ENCODE data around the gene GNG7.
"Not testable (repeated sequence)": the region's sequence is repeated elsewhere in the genome, so short reads cannot be mapped to it uniquely, and the experiment has no call there.

The GNG7 gene

GRCh38 chr19:2495651-2496316 is 206.7 kb downstream of the GNG7 start:
- DNase-seq: peak in 1 of 2 experiments; percentile 9

DNA sequence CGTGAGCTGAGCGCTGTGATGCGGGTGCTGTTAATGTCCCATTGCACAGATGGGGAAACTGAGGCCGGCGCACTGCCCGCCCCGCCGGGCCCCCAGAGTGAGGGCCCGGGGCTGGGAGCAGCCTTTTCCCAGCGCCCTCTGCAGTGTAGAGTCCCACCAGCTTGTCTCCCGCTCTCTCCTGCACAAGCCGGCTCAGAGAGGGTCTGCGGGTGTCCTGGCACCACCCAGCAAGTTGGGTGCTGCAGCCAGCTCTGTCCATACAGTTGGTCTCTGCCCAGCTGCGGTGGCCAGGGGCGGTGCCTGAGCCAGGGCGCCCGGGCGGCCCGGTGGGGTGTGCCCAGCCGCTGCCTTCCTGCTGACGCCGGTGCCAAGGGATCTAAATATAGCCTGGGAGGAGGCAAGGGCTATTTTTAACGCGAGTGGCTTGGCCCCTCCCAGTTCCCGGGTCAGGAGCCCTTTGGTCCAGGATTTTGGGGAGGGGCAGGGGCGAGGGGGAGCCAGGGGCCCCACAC is 207.3 kb downstream of the GNG7 start:
- peak in 1 of 2 experiments; percentile 14 for DNase-seq

DNA sequence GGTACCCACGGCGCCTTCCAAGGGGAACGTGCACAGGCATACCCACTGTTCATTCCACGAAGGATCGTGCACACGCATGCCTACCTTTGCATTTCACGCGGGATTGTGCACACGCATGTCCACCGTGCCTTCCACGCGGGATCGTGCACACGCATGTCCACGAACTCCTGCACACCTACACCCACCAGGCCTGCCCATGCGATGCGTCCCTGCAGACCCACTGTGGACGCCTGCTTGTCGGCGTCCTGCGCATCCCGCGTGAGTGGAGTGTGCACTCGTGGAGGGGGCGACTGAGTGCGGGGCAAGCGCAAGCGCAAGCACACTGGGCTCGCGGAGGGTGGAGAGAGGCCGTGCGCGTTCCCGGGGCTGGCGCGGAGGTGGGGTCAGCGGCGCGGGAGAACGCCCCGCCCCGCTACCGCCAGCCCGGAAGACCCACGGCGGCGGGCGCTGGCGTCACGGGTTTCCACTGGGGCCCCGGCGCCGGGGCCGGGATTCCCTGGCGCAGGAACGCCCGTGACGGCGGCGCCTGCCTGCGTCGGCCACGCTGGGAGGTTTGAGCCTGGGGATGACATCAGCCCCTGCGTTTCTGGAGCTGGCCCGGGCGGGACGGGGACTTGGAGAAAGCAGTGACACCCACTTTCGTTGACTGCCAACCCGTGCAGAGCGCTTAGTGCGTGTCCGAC is 207.9 kb downstream of the GNG7 start:
- DNase-seq: peak in 1 of 2 experiments; percentile 9

DNA sequence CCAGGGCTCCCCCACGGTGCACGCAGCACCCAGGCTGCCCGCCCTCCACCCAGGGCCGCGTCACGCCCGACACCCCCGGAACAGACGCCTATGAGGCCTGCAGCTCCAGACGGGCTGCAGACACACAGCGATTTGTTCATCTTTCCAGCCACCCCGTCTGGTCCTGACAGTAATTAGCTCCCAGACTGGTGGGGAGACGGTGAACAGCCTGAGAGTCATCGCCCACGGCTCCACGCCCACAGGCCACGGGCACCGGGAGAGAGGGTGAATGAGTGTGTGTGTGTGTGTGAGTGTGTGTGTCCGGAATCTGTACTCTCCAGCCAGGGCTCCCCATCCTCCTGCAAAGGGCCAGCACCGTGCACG is 208.4 kb downstream of the GNG7 start:
- no peak for DNase-seq

DNA sequence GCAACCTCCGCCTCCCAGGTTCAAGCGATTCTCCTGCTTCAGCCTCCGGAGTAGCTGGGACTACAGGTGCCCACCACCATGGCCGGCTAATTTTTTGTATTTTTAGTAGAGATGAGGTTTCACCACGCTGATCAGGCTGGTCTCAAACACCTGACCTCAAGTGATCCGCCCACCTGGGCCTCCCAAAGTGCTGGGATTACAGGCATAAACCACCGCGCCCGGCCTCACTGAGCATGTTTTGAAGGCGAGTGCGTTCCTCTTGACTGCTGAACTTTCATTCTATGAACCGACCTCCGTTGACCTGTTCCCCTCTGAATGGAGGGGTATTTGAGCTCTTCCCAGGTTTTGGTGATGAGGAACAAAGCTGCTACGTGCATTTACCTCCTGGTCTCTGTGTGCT is 209.0 kb downstream of the GNG7 start:
- DNase-seq: not testable (repeated sequence)

GRCh38 chr19:2492870-2493269 is 209.6 kb downstream of the GNG7 start:
- DNase-seq: no peak

- DNase-seq: no peak
Measured at GRCh38 chr19:2491130-2491801, 211.2 kb downstream of the GNG7 start.

GRCh38 chr19:2490659-2491058 is 211.8 kb downstream of the GNG7 start:
- no peak for DNase-seq

GRCh38 chr19:2488942-2489731 is 213.4 kb downstream of the GNG7 start:
- DNase-seq: no peak

DNA sequence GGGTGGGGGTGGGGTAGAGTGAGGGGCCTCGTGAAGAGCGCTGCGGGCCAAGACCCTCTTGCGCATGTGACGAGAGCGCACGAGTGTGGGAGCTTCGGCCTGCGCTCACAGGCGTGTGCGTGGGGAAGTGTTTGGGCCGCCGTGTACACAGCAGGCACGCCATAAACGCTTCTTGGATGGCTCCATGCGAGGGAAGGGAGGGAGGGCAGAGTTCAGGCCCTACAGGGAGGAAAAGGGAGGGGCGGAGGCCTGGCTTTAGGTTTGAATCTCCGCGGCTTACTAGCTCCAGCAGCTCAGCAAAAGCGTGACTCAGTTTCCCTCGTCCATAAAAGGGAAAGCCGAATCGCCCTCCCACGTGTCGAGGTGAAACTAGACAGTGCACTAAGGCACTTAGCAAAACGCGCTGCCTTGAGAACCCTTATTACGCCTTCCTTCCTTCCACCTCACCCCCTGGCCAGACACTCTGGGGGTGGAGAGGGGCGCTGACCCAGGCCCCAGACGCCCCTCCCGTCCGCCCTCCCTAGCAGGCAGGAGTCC is 214.0 kb downstream of the GNG7 start:
- no peak for DNase-seq

DNA sequence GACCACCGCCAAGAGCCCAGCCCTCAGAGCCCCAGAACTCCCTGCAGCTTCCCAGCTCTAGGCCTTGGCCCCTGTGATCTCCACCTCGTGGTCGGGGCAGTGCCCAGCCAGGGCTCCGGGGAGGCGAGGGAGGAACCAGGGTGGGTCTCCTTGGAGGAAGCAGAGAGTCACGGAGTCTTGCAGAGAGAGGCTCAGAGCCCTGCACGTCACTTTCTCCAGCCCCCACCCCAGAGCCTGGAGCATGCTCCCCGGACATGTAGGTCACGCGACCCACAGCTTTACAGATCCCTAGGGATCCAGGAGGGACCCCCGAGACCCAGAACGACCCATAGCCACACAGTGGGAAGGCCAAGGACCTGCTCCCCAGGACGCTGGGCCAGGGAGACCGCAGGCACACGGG is 214.7 kb downstream of the GNG7 start:
- no peak for DNase-seq

- DNase-seq: no peak
Measured at GRCh38 chr19:2487090-2487489, 215.4 kb downstream of the GNG7 start.

GRCh38 chr19:2485428-2485827 is 217.1 kb downstream of the GNG7 start:
- DNase-seq: no peak

DNA sequence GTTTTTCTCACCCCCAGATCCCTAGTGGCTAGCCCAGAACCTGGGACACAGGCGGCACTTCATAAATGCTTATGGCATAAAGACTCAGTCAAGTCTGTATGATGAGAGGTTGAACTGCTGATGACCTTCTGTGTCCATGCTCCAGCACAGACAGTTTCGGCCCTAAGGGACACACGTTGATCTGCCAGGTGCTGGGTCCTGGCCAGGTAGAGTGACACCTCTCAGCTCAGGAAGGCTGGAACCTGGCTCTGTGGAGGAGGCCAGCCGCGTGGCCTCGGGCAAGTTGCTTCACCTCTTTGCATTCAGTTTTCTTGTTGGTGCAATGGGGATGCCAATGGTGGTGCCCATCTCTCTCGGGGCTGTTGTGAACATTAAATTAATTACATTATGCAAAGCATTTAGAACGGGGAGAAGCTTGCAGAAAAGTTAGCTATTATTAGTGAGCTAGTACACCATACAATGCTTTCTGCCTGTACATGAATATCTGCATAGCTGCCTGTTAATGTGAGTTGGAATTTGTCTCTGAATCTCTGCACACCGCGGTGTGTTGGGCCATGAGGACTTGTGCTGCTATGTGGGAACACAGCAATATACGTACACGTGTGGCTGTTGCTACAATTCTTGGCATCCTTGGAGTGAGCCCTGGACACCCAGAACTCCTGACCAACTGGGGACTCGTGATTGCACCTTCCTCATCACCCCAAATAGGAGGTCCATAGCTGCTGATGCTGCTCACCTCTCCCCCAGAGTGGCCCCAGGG is 218.1 kb downstream of the GNG7 start:
- no peak for DNase-seq

- no peak for DNase-seq
Measured at GRCh38 chr19:2483484-2484151, 218.9 kb downstream of the GNG7 start.

GRCh38 chr19:2483084-2483483 is 219.4 kb downstream of the GNG7 start:
- no peak for DNase-seq

DNA sequence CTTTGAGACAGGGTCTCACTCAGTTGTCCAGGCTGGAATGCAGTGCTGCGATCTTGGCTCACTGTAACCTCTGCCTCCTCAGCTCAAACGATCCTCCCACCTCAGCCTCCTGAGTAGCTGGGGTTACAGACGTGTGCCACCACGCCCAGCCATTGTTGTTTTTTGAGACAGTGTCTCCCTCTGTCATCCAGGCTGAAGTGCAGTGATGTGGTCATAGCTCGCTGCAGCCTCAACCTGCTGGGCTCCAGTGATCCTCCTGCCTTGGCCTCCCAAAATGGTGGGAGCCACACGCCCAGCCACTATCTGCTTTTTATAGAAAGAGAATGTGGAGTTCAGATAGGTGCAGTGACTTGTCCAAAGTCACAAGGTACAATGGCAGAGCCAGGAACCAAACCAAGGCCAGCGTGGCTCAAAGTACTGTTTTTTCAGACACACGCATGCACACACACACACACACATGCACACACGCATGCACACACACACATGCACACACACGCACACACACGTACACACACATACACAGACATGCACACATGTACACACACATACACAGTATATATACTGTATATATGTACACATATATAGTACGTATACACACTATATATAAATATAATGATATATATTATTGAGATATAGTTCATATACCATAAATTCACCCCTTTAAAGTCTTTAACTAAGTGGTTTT is 220.0 kb downstream of the GNG7 start:
- DNase-seq: no peak

- DNase-seq: no peak
Measured at GRCh38 chr19:2481466-2481865, 221.0 kb downstream of the GNG7 start.

DNA sequence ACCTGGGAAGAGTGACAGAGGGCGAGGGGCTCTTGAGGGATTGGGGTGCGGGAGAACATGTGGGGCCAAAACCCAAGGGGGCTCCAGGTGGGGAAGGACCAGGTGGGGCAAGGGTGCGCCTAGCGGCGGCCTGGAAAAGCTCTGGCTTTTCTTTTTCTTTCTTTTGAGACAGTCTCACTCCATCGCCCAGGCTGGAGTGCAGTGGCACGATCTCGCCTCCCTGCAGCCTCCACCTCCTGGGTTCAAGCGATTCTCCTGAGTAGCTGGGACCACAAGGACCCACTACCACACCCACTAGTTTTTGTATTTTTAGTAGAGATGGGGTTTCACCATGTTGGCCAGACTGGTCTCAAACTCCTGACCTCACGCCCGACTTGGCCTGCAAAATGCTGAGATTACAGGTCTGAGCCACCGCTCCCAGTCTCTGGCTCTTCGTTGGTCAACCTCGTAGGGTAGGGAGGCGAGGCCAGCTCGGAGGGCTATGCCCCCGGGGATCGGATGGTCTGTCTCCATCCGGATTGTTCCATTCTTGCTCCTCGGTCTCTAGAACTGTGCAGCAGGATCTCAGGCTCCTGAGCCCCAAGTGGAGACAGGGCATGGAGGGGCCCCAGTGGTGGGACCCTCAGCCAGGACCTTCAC is 222.8 kb downstream of the GNG7 start:
- DNase-seq: no peak

All from cerebellar nuclear complex (tissue), 1 donor.